ENCODE results near the gene ITGBL1.

GRCh38 chr13:101545521-101545920 is 93.0 kb downstream of the ITGBL1 start:
- TF ChIP-seq CTCF (IDR thresholded peaks at IDR 0.05) (no peak), POLR2A (IDR thresholded peaks at IDR 0.05) (no peak)
